GM19035 (cell line): ENCODE results near the gene WNT7B.

Experiments
- ATAC-seq: cut with Tn5 transposase; IDR thresholded peaks from one replicate; pipeline ENCODE4 v1.9.1; 2021; ENCODE audit not compliant: unreplicated experiment

Gene WNT7B

DNA sequence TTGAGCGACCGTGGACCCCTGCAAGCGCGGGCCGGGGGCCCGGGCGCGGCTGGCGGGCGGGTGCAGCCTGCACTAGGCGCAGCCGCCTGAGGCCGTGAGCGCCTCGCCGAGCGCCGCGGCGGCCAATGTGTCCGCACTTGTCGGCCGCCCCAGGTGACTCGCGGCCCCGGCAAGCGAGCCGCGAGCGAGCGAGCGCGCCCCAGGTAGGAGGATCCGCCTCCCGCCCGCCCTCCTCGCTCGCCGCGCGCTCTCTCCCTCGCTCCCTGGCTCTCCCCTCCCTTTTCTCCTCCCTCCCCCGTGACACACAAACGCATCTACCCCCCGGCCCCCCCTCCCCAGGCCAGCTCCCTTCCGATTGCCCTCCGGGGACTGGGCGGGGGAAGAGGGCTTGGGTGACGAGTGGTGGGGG lies at the start of gene WNT7B:
TSS of gene WNT7B (minus strand) at position 160 of the 409 bp plus-strand sequence. CDS start 408 bp downstream, outside the sequence.
- ATAC-seq: no peak

DNA sequence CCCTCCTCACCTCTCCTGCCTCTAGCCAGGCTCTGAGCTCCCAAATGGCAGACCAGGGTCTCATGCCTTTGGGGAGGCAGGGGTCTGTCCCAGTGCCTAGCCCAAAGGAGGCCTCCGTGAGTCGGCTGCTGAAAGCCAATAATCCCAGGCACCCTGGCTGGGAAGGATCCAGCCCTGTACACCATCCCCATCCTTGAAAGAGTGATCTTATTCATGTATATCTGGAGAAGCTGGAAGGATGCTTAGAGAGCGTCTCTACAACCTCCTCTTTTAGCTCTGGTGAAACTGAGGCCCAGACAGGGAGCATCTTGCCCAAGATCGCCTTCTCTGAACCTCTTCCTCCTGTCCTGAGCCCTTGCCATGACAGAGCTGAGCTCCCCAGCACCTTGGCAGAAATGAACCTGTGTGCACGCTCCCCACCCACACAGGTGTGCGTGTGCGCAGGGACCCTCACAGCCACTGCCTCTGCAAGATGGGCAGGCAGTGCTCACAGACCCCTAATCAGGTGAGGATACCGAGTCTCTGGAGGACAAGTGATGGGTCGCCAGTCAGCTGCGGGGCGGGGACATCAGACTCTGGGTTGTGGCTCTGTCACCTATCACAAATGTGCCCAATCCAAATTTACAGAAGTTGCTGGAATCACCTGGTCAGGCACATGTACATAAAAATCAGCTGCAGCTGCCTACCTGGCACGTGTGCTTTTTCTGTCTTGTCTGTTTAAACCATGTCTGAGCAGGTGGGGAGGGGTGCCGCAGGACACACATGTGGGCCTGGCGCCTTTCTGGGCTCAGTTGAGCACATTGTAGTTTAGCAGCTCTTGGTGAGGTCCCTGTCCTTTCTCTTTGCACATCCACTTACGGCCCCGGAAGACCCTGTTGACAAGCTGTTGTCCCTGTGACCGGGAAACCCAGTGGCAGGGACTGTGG lies 49.3 kb upstream of the WNT7B start:
- ATAC-seq: no peak

DNA sequence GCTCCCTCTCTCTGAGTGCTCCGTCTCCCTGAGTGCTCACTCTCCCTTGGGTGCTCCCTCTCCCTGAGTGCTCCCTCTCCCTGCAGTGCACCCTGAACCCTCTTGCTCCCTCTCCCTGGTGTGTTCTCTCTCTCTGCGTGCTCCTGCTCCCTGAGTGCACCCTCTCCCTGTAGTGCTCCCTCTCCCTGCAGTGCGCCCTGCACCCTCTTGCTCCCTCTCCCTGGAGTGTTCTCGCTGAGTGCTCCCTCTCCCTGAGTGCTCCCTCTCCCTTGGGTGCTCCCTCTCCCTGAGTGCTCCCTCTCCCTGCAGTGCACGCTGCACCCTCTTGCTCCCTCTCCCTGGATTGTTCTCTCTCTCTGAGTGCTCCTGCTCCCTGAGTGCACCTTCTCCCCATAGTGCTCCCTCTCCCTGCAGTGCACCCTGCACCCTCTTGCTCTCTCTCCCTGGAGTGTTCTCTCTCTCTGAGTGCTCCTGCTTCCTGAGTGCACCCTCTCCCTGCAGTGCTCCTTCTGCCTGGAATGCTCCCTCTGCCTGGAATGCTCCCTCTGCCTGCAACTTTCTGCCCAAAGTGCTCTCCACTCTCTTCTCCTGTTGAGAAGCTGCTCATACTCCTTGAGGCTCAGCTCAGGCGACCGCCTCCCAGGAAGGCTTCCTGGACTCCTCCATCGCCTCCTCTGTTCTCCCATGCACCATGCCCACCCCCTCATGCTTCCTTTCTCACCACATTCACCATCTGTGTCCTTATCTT lies 48.4 kb upstream of the WNT7B start:
- no peak for ATAC-seq

DNA sequence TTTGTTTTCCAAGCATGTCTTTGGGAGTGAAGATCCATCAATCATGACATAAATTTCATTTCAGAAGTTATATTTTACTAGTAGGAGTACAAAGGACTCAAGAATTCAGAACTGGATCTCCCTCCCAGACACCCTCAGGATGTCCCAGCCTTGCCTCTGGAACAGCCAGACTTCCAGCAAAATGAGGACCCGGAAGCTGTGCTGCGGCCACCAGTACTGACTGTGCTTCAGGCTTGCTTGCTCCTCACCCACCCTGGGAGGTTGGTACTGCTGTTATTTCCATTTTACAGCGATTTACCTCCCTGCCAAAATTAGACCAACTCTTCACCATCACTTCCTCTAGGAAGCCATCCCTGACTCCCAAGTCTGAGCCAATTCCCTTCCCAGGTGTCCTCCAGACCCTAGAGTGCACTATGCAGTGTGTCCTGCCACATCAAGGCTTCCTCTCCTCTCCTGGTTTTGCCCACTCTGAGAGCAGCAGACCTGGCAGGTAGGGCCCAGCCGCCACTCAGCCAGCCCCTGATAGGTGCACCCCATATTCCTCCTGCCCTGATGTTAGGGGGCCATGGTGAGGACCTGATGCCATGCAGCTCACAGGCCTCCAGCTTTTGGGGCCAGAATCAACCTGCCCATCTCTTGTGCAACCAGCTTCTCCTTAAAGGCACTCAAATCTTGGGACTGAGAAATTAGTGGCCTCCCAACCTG lies 47.3 kb upstream of the WNT7B start:
- no peak for ATAC-seq

DNA sequence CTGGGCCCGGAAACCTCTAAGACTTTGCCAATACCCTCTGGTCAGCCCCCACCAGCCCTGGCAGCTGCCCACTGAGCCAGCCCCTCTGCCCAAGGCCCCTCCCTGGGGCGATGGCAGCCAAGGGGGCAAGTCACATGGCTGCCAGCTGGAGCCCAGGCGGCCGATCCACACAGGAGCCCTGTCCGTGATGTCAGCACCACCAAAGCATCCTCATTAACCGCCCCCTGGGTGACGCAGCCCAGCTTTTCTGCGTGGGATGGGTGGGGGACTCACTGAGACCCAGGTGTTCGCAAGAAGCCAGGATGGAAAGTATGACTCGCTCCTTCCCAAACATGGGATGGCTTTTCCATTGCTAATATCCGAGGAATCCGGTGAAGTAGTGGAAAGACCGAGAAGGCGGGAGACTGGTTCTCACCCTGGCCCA lies 46.6 kb upstream of the WNT7B start:
- no peak for ATAC-seq

DNA sequence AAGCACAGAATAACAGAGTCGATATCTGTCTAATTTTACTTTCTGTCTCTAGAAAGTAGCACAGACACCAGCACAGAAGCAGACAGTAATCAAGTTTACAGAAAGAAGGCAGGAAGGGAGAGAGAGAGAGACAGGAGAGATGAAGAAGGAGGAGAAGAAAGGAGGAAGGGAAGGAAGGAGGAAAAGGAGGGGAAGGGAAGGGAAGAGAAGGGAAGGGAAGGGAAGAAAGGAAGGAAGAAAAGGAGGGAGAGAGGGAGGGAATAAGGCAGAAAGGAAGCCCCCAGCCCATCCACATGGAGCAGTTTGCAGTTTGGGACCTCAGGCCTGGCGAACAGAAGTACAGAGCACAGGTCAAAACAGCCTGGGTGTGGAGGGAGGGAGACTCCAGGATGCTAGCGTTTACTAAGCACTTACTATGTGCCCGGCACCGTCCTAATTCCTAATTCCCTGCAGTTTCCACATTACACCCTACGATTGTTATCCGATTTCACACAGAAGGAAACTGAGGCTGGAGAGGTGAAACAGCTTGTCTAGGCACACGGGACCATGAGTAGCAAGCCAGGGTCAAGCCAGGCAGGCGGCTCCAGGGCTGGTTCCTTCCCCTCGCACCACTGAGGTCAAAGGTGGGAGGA lies 46.0 kb upstream of the WNT7B start:
- no peak for ATAC-seq

DNA sequence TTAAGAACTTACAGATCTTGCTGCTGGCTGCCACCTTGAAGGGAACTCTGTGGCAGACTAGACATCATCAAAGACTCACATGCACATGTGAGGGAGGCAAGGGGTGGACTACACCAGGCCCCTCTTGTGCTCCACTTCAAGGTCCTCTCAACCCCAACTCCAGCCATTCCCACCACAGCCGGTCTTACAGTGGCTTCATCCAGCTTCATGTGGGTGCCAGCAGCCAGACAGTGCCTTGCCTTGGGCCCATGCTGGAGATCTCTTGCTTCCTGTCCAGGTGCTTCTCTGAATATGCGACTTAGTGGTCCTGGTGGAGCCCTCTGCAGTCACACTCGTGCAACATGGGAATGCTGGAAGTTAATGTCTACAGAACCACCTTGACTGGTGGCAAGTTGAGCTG lies 44.6 kb upstream of the WNT7B start:
- no peak for ATAC-seq

DNA sequence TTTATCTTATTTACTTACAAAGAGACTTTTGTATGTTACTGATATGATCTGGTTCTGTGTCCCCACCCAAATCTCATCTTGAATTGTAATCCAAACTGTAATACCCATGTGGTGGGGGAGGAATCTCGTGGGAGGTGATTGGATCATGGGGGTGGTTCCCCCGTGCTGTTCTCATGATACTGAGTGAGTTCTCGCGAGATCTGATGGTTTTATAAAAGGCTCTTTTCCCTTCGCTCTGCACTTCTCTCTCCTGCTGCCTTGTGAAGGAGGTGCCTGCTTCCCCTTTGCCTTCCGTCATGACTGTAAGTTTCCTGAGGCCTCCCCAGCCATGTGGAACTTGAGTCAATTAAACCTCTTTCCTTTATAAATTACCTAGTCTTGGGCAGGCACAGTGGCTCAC lies 42.4 kb upstream of the WNT7B start:
- ATAC-seq: no peak

DNA sequence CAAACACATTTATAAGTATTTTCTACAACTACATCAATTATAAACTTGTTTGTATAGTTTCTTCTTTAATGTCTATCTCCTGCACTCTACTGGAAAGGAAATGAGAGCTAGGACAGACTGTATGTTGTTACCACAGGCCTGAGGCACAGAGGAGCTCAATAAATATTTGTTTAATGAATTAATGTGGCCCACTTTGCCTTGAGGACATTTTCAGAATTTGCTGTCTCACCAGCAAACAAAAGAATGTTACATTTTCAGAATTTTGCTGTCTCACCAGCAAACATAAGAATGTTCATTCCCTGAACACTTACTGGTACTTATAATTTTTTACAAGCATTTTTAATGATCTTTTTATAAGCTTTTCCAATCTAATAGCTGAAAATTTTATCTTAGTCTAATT lies 41.9 kb upstream of the WNT7B start:
- no peak for ATAC-seq

DNA sequence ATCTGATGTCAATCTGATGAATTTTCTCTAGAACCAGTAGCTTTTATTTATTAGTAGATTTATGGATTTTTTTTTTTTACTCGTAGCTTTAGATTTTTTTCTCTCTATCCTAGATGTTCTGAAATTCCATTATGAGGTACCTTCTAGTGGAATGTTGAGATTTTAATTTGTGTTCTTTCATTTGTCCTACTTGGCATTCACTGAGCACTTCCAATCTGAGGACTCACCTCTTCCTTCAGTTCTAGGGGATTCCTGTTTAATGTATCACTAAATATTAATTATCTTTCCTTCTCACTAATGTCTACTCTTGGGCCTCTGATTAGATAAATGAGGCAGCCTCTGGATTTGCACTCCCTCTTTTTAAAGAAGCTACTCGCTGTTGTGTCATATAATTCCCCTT lies 40.2 kb upstream of the WNT7B start:
- ATAC-seq: no peak

DNA sequence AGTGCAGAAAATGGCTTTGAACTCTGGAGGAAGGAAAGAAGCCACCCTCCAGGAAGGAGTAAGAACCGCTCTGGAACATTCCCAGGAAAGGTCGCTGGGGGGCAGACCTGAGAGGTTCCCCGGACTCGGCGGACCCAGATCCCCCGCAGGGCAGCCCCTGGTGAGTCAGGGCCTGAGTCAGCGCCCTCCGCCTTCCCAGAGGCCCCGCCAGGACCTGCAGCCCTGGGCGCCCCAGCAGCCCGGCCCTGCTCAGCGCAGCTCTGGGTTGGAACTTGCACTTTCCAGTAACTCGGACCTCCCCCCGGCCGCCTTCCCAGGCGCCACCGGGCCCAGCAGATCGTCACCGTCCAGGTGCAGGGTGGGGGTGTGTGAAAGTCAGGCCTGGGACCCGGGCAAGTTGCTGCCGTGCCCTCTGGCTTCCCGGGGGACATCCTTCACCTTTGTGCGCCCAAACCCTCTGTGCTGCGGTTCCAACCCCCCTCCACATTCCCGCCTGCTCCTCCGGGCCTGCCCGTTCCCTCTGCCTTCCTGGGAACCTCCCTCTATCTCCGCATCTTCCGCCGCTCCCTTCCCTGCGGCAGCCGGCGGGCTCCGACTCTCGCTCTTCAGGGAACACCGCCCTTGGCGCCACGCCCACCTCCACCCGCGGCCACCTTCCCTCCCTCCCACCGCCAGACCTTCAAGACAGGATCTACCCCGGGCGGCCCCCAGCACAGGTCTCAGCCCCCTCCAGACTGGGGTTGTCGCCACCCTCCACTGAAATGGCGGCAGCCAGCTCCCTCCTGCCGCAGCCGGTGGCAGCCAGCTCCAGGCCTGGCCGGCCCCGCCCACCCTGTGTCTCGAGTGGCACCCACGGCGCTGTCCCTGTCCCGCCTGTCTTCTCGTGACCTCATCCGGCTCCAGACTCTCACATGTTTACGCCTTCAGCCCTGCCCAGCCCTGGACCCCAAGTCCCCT lies 36.8 kb upstream of the WNT7B start:
- ATAC-seq: peak; percentile 70

DNA sequence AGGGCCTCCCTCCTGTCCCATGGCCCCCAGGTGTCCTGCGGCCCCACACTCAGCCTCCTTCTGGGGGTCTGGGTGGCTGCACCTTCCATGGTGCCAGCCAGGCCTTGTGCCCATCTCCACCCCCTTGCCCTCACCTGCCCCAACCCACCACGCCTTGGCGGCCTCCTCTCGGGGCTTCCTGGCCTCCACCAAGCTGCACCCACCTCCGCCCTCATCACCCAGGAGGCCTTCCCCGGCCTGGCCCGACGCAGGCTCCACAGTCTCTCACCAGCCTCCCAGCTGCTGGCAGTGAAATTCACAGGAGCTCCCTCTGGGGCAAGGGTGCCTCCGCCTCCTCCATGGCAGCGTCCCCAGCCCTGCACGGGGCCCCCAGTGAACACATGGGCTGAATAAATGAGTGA lies 35.9 kb upstream of the WNT7B start:
- ATAC-seq: no peak

DNA sequence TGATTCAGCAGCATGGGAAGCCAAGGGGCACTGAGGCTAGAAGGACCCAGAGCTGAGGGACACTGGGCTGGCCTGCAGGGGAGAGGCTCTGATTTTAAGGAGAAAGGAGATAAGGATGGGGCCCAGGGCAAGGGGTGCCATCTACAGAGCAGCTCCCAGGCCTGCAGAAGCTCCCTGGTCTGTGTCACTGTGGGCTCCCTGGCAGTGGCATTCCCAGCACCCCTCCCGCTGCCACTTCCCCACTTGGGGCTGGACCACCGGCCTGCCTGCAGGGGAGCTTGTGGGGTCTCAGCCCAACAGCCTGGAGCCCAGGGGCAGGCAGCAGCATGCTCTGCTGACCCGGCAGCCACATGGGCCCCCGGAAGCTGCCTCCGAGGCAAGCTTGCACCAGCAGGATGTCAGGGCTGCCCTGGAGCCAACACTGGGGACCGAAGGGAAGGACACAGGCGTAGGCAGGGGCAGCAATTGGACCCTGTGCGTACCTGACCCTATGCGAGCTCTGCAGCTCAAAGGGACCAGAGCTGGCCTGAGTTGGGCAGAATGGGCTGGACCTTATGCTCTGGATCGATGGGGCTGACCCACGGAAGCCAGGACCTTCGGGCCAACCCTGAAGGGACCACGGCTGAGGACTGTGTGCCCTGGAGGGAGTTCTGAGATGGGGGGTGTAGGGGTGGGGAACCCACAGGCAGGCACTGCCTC lies 35.4 kb upstream of the WNT7B start:
- ATAC-seq: no peak

DNA sequence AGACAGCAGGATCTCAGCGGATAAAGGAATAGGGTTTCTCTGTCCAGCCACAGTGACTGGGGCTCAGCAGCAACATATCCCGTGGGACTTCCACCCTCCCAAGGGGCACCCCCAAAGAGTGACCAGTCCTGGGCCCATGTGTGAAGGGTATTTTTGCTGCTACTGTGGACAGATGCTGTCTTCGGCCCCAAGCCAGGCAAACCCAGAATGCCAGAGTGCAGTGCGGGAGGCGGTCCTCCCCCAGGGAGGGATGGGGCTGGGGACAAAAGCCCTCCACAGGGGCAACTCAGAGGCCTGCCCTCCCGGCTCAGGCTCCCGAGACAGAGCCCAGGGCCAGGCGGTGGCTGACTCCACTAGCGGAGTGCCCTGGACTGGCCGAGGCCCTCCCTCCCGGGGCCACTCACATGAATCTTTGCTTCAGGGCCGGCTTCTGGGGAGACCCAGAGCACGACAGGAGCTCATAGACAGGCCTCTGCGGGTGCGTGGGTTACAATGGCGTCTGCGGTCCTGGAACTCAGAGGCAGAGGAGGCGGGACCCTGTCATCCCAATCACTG lies 34.7 kb upstream of the WNT7B start:
- ATAC-seq: no peak

DNA sequence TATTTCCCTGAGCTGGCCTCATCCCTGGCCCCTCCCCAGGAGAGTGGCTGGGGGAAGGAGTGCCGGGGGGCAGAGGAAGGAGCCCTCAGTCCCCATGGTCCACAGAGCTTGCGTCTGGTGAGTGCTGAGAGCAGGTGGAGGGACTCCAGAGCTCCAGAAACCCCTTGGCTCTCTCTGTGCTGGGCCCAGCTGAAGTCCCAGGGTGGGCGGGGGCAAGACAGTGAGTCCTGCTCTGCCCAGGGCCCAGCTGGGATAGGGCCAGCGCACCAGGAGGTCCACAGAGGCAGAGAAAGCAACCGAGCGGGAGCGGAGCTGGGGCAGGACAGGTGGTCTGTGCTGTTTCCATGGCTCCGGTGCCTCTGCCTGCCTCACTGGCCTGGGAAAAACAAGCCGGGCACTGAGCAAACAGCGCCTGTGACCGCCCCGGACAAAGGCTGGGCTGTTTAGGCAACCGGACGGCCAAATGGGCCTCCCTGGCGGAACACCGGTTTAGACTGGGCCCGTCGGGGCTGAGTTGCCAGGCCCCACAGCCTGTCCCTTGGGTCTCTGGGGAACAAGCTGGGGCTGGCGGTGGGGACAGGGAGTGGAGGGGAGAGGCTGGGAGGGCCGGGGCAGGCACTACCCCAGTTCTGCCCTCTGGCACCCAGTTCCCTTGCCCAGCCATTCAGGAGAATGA lies 34.1 kb upstream of the WNT7B start:
- ATAC-seq: no peak

DNA sequence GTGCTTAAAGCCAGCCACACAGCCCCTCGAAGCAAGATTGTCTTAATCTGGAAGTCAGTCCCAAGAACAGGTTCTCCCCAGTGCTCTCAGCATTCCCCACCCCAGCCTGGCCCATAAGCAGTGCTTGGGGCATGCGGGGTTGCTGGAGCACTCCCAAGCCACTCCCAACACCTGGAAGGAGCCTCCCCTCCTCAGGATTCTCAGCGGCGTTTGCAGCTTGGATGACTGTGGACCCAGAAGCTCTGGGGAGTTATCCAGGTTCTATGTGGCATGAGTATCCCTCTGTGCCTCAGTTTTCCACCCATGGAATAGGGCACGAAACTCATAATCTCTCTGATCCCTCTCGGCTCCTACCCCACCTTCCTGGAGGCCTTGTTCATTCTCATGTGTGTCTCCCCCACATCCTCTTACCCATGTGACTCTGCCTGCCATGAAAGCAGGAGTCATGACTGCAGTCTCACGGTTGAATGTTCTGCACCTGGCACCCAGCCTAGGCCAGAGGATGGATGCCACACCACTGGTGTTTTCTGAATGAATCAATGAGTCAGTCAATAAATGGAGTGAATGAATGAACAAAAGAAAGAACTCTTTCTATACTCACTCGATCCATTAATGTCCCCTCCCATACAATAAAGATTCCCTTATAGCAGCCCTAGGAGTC lies 33.4 kb upstream of the WNT7B start:
- no peak for ATAC-seq

DNA sequence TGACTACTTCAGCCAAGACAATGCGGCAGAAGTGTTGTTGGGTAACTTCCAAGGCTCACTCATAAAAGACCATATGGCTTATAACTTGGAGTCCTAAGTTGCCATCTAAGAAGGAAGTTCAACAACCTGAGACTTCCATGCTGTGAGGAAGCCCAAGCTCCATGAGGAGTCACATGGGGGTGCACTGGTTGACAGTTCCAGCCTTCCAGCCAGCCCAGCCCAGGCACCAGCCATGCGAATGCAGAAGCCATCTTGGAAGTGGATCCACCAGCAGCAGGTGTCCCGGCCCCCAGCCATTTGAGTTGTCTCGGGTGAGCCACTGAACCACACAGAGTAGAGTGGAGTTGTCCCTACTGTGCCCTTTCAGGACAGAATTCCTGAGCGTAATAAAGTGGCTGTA lies 32.8 kb upstream of the WNT7B start:
- ATAC-seq: no peak
